HK-2 (cell line): Measurements from ENCODE around the gene S100A5.
"Not testable (repeated sequence)": the region's sequence is repeated elsewhere in the genome, so short reads cannot be mapped to it uniquely, and the experiment has no call there.

ENCODE experiments used
- DNase-seq: peaks from one replicate; pipeline ENCODE4 v3.0.0-alpha.2; 2018; ENCODE audit not compliant: unreplicated experiment

Gene S100A5

DNA sequence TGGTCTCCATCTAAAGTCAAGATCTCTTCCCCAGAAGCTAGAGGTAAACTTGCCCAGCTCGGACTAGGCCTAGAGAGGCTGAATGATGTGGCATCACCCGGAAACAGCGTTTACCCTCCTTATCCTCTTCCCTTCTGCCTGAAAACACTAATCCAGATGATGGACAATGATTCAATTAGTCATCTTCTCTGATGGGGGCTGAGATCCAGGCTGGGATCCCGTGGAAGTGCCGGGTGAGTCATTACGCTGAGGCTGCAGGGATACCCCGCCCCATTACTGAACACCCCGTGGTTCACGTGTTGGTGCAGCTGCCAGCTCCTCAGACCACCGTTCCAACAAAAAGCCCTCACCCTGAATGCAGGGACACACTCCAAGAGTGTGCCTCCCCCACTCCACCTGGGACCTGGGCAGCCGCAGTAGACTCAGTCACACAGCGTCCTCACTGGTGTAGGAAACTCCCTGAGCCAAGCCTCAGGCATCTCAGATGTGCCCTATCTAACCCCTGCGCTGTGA is 7.0 kb downstream of the S100A5 start:
- DNase-seq, result peak; percentile 92

DNA sequence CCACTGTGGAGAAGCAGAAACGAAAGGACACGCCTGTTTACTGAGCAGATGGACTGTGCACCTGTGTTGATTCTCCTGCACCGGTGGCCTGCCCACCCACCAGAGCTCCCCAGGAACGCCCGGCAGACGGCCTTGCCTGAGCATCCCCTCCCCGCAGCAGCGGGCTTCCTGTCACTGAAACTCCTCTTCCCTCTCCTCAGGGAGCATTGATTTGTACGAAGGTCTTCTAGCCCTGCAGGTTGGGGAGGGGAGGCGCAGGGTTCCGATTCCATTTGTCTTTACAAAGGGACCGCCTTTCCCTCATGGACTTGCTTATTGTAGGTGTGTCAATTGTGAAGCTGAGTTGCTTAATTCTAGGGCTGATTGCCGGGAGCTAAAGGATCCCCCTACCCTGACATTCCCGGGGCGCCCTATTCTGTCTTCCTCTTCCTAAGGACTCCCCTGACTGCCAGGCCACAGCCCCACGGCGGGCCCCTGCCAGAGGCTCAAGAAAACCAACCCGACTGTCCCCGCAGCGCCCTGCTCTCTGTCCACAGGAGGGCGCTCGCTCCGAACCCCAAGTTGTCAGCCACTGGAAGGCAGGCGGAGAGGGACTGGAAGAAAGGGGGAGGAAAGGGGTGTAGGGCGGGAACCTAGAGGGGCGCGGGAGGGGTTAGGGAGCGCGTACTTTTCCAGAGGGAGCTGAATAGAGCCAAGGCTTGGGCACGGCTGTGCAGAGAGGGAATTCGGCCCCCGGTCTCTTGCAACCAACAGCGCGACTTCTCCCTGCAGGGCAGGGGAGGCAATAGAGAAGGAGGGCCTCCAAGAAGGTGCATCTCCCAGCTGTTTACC is 7.8 kb downstream of the S100A5 start:
- peak; percentile 89 for DNase-seq

DNA sequence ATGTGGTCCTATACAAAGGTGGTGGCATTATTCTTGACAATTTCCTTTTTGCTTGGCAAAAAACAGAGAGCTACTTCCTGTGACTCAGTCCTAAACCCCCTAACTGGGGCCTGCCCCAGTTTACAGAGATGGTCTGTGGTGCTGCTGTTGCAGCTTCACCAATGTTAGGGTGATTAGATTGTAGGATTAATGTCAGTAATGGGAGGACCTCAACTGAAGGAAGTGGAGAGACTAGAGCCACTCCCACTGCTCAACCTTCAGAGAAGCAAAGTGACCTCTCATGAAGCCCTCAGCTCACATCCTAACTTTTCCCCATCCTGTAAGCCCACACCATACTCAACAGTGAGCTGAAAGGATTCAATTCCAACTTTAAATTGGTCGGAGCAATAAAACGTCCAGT is 8.6 kb downstream of the S100A5 start:
- DNase-seq, result no peak

DNA sequence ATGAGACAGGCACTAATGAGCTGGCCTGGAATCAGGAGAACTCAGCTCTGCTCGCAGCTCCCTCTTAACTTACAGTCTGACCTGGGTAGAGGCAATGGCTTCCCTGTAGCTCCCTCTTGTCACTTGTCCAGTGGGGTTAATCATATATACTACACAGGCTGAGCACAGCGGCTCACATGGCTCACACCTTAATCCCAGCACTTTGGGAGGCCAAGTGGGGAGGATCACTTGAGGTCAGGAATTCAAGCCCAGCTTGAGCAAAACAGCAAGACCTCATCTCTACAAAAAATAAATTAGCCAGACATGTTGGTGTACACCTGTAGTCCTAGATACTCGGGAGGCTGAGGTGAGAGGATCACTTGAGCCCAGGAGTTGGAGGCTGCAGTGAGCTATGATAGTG is 9.1 kb downstream of the S100A5 start:
- DNase-seq, result no peak

DNA sequence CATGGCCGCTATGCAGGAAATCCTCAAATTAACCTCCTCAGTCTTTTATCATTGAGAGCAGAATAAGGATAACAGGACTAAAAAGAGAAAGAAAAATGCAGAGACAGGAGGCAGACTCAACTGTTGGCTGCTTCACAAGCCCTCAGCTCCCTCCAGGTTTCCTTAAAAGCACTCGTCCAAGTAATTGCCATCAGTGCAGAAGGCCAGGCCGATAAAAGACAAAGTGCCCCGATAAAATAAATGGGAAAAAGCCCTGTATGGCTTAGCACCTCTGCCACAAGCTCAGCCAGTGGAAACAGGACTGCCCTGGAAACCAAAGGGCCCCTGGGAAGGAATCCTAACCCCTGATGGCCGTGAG is 13.1 kb downstream of the S100A5 start:
- no peak for DNase-seq

DNA sequence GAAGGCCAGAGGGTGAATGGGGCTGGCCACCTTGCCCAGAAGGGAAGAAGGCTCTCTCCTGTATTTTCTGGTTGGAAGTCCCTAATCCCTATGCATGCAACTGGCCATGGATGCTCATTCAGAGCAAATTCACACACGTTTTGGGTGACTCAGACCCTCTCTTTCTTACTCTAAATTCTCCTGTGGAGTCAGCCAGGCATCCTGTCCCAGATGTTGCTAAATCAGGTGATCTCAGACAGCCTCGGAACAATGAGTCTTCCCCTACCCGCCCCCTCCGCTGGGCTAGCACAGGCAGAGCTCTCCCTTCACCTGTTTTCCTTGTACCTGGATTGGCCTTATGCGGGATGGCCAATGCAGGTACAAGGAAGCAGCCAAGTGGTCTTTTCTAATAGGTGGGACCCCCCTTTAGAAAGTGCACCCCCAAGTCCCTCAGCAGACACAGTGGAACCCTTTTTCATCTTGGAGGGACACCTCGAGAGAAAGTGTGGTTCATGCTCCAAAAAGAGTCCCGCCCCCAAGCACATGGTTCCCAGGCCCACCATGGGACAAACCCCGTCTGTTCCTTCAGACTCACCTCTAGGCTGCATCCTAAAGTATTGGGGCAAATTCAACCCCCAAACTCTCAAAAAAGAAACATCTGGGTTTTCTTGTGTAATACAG is 13.6 kb downstream of the S100A5 start:
- no peak for DNase-seq

DNA sequence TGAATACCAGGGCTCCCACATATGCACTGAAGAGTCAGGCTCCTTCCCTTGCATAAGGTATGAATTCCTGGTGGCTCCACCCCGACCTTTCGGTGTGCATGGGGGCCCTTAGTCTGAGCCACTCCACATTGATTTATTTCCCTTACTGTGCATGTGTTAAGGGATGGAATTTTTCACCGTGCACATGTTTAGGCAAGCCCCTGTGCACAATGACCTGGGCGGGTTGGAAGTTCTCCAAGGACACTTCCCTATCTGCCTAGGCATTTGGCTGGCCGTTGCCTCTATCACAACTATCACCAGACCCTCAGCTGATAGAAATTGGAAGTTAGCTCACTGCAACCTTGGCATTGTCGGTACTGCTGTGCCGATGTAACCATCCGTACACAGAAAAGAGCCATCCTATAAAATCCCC is 14.6 kb downstream of the S100A5 start:
- DNase-seq, result no peak

DNA sequence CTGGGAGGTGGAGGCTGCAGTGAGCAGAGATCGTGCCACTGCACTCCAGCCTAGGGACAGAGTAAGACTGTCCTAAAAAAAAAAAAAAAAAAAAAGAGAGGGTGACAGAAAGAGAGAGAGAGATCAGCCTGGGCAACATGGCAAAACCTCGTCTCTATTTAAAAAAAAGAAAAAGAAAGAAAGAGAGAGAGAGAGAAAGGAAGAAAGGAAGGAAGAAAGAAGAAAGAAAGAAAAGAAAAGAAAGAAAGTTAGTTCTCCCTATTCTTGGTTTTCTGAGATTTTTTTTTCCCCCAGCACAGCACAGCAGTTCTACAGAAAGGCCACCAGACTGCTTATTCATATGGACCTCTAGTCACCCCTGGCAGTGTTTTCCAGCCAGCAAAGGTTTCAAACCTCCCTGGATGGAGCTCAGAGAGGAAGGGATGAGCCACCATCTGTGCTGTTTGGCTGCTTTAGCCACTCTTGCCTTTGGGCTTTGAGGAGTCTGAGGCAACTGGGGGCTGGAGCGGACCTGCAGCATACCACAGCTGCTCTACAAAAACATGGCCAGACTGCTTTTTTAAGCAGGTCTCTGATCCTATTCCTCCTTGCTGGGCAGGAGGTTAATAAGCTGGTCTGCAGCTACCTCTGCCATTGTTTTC is 15.5 kb downstream of the S100A5 start:
- DNase-seq, result no peak

DNA sequence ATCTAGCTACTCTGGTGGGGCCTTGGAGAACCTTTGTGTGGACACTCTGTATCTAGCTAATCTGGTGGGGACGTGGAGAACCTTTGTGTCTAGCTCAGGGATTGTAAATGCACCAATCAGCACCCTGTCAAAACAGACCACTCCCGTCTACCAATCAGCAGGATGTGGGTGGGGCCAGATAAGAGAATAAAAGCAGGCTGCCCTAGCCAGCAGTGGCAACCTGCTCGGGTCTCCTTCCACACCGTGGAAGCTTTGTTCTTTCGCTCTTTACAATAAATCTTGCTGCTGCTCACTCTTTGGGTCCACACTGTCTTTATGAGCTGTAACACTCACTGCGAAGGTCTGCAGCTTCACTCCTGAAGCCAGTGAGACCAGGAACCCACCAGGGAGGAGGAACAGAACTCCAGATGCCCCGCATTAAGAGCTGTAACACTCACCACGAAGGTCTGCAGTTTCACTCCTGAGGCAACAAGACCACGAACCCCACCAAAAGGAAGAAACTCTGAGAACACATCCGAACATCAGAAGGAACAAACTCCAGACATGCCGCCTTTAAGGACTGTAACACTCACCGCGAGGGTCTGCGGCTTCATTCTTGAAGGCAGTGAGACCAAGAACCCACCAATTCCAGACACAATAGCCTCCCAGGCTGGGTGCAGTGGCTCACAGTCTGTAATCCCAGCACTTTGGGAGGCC is 18.2 kb downstream of the S100A5 start:
- DNase-seq, result not testable (repeated sequence)

DNA sequence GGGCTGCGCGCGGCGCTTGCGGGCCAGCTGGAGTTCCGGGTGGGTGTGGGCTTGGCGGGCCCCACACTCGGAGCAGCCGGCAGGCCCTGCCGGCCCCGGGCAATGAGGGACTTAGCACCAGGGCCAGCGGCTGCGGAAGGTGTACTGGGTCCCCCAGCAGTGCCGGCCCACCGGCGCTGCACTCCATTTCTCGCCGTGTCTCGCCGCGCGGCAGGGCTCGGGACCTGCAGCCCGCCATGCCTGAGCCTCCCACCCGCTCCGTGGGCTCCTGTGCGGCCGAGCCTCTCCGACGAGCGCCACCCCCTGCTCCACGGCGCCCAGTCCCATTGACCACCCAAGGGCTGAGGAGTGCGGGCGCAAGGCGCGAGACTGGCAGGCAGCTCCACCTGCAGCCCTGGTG is 18.9 kb downstream of the S100A5 start:
- not testable (repeated sequence) for DNase-seq

DNA sequence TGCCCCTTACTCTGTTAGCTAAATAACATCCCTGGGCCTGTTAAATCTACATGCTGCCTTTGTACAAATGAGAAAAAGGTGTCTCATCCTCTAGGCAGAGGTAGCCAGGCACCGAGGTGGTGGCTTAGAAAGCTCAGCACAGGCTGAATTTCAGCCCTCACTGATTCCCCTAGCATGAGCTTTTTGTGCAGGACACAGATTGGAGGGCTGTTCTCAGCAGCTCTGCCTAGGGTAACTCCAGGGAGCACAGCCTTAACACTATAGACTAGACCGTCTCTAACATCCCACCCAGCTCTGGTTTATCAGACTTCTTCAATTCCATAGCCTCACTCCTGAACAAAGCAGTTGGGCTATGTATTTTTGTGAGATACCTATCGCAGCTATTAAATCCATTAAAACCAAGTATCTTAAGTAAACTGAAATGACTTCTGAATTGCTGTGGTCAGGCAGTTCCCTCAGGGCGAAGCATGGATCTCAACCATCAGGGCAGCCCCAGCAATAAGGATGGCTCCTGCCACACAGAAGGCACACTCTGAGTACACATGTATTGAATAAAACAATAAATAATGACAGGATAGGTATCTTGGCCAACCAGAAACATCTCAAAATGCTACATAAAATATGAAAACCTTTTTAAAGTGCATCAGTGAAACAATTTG is 19.8 kb downstream of the S100A5 start:
- DNase-seq, result no peak

DNA sequence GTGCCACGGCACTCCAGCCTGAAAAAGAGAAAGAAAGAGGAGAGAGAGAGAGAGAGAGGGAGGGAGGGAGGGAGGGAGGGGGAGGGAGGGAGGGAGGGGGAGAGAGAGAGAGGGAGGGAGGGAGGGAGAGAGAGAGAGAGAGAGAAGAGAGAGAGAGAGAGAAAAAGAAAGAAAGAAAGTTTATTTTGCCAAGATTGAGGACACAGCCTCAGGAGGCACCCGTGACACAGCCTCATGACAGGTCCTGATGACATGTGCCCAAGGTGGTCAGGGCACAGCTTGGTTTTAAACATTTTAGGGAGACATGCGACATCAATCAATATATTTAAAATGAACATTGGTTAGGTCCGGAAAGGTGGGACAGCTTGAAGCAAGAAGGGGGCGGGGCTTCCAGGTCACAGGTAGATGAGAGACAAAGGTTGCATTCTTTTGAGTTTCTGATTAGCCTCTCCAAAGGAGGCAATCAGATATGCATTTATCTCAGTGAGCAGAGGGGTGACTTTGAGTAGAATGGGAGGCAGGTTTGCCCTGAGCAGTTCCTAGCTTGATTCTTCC is 20.5 kb downstream of the S100A5 start:
- not testable (repeated sequence) for DNase-seq

DNA sequence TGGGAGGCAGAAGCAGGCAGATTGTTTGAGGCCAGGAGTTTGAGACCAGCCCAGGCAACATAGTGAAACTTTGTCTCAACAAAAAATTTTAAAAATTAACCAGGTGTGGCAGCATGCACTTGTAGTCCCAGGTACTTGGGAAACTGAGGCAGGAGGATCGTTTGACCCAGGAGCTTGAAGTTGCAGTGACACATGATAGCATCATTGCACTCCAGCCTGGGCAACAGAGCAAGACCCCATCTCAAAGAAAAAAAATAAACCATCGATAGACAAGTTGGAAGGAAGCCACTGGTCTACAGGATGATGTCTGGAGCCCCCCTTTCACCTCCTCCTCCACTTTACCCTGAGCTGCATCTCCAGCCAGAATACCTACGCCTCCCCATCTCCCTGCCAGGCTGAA is 21.5 kb downstream of the S100A5 start:
- DNase-seq, result no peak

DNA sequence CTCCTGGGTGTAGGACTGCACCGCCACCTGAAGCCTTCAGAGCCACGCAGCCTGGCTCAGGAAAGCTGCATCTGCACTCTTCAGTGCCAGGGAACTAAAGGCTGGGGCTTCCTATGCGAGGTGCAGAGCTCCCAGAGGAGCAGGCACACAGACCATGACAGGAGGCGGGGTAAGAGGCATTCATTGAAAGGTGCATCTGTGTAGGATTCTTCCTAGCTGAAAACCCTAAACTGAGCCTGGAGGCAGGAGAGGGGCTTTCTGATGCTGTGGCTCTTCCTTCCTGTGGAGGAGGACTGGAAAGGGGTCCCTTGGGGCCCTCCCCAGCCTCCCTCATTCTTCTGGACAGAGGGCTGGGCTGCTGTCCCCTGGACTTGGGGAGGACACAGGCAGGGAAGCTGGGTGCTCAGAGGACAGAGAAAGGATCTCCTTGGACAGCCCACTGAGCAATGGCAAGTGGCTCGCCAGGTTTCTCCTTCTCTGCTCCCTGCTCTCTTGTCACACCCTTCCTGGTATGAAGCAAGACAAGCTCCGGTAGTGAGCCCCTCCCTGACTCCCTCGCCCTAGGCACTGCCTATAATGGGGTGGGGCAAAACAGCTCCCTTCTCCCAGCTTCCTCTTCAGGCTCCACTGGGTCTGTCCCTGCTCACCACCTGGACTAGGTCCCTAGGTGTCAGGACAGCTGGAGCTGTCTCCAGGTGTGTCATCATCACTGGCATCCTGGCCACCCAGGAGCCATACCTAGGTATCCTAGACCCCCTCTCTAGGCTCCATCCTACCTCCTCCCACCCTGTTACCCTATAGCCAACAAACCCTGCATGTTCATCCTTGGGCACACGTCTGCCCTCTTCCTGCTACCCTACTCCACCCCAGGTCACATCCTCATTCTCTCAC is 25.0 kb downstream of the S100A5 start:
- DNase-seq, result no peak

DNA sequence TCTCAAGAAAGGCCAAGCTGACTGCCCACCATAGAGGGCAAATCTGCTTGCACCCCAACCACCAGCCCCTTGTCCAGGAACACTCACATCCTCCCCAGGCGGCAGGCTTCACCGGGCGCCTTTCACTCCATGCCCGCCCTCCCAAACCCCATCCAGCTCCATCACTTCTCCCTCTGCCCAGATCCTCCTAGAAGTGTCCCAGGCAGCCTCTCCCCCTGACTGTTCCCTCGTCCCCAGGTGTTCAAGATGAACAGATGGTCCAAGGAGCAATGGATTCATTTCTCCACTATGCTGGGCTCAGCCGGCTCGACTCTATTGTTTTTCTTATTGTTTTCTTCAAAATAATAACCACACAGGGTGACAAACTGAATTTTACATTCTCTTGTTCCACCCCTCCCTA is 27.1 kb downstream of the S100A5 start:
- DNase-seq, result no peak

DNA sequence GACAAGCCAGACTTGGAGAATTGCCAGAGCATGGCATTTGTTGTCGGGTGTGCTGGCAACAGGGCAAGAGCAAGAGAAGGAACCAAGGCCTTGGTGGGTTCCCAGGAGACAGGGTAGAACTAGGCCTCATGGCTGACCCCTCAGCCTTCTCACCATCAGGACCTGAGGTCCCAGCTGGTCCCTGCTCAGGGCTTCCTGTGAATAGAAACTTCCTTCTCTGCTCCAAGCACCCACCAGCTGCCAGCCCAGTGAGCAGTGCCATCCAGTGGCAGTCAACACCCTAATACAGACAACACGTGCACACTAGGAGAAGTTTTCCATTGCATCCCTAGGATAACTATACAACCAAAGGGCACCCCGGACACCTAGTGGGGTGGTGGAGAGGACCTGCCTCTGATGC is 27.7 kb downstream of the S100A5 start:
- DNase-seq, result no peak

DNA sequence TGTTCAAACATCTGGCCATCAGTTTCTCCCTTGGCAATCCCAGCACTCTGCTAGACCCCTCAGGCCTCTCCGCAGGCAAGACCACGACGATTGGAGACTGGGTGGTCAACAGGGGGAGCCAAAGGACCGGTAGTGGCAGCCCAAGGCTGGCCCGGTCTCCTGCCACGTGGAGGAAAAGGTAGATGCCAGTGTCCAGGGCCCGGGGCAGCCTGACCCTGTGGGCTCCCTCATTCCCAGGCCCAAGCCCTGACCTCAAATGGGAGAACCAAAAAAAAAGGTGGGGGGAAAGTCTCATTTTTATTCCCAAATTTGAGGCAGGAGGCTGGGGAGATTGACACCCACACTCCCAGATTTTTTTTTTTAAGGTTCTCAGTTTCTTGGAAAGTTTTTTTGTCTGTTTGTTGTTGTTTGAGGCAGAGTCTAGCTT is 29.7 kb downstream of the S100A5 start:
- DNase-seq, result peak; percentile 86

DNA sequence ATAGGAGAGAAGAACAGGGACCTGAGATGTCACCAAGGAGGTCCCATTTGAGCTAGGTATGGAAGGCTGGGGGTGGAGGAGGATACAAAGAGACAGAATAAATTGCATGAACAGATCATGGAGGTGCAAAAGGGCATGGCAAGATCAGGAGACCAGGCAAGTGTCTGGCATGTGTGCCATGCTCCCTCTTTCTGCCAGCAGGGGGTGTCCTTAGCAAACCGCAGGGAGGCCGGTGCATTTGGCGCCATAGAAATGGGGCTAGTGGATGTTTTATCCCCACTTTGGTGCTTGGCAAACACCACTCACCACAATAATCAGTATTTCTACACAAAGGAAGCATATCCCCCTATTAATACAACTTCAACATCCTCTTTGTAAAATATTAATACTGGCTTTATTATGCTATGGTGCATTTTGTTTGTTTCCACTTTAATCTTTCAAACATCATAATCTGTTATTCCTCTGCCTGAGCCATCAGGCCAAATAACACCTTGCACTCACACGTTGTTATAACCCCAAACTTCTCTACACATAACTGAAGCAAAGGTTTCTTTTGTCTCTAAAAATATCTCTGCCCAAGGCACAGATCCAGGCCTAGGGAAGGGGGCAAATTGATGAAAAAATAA is 30.9 kb downstream of the S100A5 start:
- DNase-seq, result no peak

DNA sequence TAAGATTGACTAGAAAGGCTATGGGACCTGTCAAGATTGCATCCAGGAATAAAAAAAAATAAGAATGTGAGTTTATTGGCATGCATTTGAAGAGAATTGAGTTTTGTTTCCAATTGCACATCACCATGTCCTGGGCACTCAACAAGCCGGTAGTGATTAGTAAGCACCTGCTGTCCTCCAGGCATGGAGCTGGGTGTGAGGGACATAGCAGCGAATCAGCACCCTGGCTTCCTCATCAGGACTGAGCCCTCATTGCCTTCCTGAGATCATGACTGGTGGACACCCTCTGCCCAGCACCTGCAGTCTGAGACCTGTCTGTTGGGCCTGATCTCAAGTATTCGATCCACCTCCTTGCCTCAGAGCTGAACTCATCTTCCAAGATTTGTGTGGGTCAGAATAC is 31.7 kb downstream of the S100A5 start:
- no peak for DNase-seq
